Measurements from ENCODE around the gene RAP1A. TPM values are rescaled to one million over a fixed set of nuclear protein-coding genes. Genes with fewer than 3 reads are reported as not detected.

The RAP1A gene
- total RNA-seq, 1 experiment from 2014 or later = 33.2 TPM

GRCh38 chr1:111639602-111640198 is 20.1 kb downstream of the RAP1A start:
- Mint-ChIP-seq H3K4me3 (ENCODE audit: low read depth, unreplicated experiment) (no peak overlapping the region), H3K27me3 (ENCODE audit: unreplicated experiment) (no peaks in the 10 kb centered on the region), H3K36me3 (ENCODE audit: insufficient read depth, unreplicated experiment) (no peaks in the 10 kb centered on the region), H3K4me1 (ENCODE audit: low read depth, unreplicated experiment) (no peaks in the 10 kb centered on the region), H3K27ac (ENCODE audit: unreplicated experiment) (no peak overlapping the region), H3K9me3 (ENCODE audit: low read depth, unreplicated experiment) (no peaks in the 10 kb centered on the region)
- CTCF ChIA-PET = no interaction called here
- BruUV-seq (replicated peaks) = no TSS peak
- intact Hi-C loops (cut with micrococcal nuclease; ENCODE audit: unreplicated experiment) = no loop called here
- TF ChIP-seq CTCF (IDR thresholded peaks at IDR 0.05; ENCODE audit: unreplicated experiment) = no peak
- DNase-seq = no peak

- TF ChIP-seq CTCF (IDR thresholded peaks at IDR 0.05; ENCODE audit: unreplicated experiment) = no peak
- peaks cover 12% of the 10 kb centered on the region for H3K4me1 Mint-ChIP-seq (ENCODE audit: low read depth, unreplicated experiment)
- no peaks in the 10 kb centered on the region for H3K36me3 Mint-ChIP-seq (ENCODE audit: insufficient read depth, unreplicated experiment)
- H3K27me3 Mint-ChIP-seq (ENCODE audit: unreplicated experiment) = no peaks in the 10 kb centered on the region
- DNase-seq = no peak
- intact Hi-C loops (cut with micrococcal nuclease; ENCODE audit: unreplicated experiment) = no loop called here
- CTCF ChIA-PET = no interaction called here
- no peak overlapping the region for H3K4me3 Mint-ChIP-seq (ENCODE audit: low read depth, unreplicated experiment)
- no TSS peak for BruUV-seq (replicated peaks)
- H3K9me3 Mint-ChIP-seq (ENCODE audit: low read depth, unreplicated experiment) = no peaks in the 10 kb centered on the region
- no peak overlapping the region for H3K27ac Mint-ChIP-seq (ENCODE audit: unreplicated experiment)
These were observed 23.5 kb downstream of the RAP1A start for GRCh38 chr1:111643097-111643496.

GRCh38 chr1:111643696-111644095 is 24.1 kb downstream of the RAP1A start:
- H3K36me3 Mint-ChIP-seq (ENCODE audit: insufficient read depth, unreplicated experiment) = no peaks in the 10 kb centered on the region

GRCh38 chr1:111644506-111644905 is 24.9 kb downstream of the RAP1A start:
- TF ChIP-seq CTCF (IDR thresholded peaks at IDR 0.05; ENCODE audit: unreplicated experiment) = no peak
- H3K27ac Mint-ChIP-seq (ENCODE audit: unreplicated experiment) = no peak overlapping the region
- H3K9me3 Mint-ChIP-seq (ENCODE audit: low read depth, unreplicated experiment) = no peaks in the 10 kb centered on the region
- CTCF ChIA-PET = no interaction called here
- no peak for DNase-seq
- no peaks in the 10 kb centered on the region for H3K27me3 Mint-ChIP-seq (ENCODE audit: unreplicated experiment)
- H3K4me1 Mint-ChIP-seq (ENCODE audit: low read depth, unreplicated experiment) = peaks cover 24% of the 10 kb centered on the region
- no peak overlapping the region for H3K4me3 Mint-ChIP-seq (ENCODE audit: low read depth, unreplicated experiment)
- intact Hi-C loops (cut with micrococcal nuclease; ENCODE audit: unreplicated experiment) = no loop called here
- BruUV-seq (replicated peaks) = no TSS peak
- H3K36me3 Mint-ChIP-seq (ENCODE audit: insufficient read depth, unreplicated experiment) = no peaks in the 10 kb centered on the region

More at GRCh38 chr1:111643696-111644095, 24.1 kb downstream of the RAP1A start:
- no peak for TF ChIP-seq CTCF (IDR thresholded peaks at IDR 0.05; ENCODE audit: unreplicated experiment)
- Mint-ChIP-seq H3K4me3 (ENCODE audit: low read depth, unreplicated experiment) (no peak overlapping the region), H3K27me3 (ENCODE audit: unreplicated experiment) (no peaks in the 10 kb centered on the region), H3K9me3 (ENCODE audit: low read depth, unreplicated experiment) (no peaks in the 10 kb centered on the region), H3K4me1 (ENCODE audit: low read depth, unreplicated experiment) (peaks cover 18% of the 10 kb centered on the region), H3K27ac (ENCODE audit: unreplicated experiment) (no peak overlapping the region)
- intact Hi-C loops (cut with micrococcal nuclease; ENCODE audit: unreplicated experiment) = no loop called here
- BruUV-seq (replicated peaks) = no TSS peak
- no peak for DNase-seq
- CTCF ChIA-PET = interaction anchor here (0.6 kb wide), 1 partner anchor 24 kb away, joined by 3 read pairs; no protein-coding TSS in a partner anchor
